Kasumi-1 (cell line): ENCODE measurements around the gene FAM193B.
A peak's percentile ranks its signal among the peaks of the same experiment; 100 is the strongest.
"Not testable (repeated sequence)": the region's sequence is repeated elsewhere in the genome, so short reads cannot be mapped to it uniquely, and the experiment has no call there.

ENCODE experiments used
- DNase-seq, 2 experiments: peaks; one replicate each; lab custom pipeline; 2025; lab: John Stamatoyannopoulos, UW

The FAM193B gene

DNA sequence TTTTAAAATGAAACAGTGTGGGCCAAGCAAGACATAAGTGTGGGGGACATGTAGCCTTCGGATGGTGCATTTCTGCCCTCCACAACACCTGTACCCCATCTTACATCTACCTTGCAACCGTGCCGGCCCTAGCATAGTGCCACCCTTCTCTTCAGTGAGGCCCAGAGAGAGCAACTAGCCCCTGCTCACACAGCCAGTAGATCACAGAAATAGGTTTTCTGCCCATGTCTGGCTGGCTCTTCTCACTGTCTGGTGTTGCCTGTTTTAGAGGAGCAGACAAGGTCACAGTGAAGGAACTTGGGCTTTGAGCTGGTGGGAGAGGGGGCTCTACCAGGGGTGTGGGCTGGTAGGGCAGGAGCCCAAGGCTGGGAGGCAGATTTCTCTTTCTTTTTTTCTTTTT lies 68.1 kb downstream of the FAM193B start:
- no peak for DNase-seq

- DNase-seq = not testable (repeated sequence)
Observed at GRCh38 chr5:177485753-177486152, 68.6 kb downstream of the FAM193B start.

- peak in 1 of 2 experiments; percentile 21 for DNase-seq
Observed at GRCh38 chr5:177484902-177485549, 69.3 kb downstream of the FAM193B start.

DNA sequence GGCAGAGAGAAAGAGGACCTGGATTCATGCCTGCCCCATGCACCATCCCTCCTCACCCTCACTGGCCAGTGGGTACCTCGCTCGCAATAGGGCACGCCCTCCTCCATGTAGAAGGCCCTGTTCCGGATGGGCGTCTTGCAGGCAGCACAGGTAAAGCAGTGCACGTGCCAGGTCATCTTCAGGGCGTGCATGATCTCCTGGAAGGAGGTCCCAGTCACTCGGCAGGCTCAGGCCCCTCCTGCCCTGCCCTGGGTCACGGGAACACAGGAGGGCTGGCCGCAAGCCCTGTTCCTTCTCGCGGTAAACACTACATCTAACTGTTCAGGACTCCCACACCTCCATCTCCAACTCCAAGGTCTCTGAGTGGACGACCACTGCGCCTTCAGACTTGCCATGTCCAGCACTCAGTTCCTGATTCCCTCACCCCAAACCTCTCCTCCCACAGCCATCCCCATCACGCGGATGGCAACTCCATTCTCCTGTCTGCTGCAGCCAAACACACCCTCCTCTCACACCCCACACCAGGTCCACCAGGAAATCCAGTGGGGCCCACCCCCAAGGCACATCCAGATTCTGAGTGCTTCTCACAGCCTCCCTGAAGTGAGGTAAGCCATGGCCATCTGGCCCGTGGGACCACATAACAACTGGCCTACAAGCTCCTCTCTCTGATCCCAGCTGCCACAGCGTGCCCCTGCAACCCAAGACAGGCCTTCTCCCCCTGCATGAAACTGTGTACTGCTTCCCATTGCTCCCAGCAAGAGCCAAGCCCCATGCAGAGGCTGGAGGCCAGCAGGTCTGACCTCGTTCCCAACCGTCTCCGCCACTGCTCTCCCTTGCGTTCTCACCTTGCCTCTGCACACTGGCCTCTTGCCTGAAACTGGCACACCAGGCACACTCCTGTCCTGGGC lies 70.1 kb downstream of the FAM193B start:
- no peak for DNase-seq

DNA sequence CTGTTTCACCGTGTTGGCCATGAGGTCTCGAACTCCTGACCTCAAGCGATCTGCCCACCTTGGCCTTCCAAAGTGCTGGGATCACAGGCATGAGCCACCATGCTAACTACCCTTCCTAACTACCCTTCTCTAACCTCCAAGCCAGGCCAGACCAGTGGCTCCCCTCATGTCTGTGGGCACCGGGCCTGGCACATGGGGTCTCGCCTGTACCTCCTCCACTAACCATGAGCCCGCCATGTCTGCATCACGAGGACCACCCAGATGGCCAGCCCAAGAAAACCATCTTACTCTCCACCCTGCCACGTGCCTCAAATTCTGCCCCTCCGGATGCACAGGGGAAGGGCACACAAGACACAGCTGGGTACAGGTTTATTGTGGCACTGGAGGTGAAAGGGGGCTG lies 71.3 kb downstream of the FAM193B start:
- DNase-seq = no peak

GRCh38 chr5:177482359-177482795 lies 72.0 kb downstream of the FAM193B start:
- DNase-seq = no peak

- DNase-seq = no peak
Observed at GRCh38 chr5:177479774-177480173, 74.6 kb downstream of the FAM193B start.

GRCh38 chr5:177478711-177479646 lies 75.4 kb downstream of the FAM193B start:
- DNase-seq = peak; percentile 82 to 87

GRCh38 chr5:177477701-177478477 lies 76.5 kb downstream of the FAM193B start:
- DNase-seq = no peak

DNA sequence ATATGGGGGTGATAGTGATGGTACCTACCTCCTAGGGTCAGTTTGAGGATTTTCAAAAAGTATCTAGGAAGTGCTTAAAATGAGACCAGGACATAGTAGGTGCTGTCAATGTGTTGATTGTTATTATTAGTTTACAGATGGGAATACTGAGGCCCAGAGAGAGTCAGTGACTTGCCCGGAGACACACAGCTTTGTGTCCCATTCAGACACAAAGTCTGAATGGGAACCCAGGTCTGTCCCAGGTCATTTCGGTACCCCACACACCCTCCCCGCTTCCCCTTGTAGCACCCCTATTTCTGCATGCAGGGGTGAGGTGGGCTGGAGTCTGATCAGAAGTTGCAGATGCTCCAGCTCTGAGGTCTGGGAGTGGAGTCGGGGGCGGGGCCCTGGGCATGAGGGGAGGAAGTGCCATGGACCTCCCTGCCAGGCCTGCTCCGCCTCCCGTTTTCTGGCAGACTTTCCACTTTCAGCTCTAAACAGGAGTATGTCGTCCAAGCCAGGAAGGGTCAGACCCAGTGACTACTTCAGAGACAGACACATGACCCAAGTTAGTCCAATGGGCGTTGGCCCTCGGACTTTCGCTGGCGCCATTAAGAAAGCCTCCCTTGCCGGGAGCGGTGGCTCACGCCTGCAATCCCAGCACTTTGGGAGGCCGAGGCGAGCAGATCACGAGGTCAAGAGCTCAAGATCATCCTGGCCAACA lies 77.7 kb downstream of the FAM193B start:
- no peak for DNase-seq

- DNase-seq = no peak
Observed at GRCh38 chr5:177475563-177476427, 78.6 kb downstream of the FAM193B start.

DNA sequence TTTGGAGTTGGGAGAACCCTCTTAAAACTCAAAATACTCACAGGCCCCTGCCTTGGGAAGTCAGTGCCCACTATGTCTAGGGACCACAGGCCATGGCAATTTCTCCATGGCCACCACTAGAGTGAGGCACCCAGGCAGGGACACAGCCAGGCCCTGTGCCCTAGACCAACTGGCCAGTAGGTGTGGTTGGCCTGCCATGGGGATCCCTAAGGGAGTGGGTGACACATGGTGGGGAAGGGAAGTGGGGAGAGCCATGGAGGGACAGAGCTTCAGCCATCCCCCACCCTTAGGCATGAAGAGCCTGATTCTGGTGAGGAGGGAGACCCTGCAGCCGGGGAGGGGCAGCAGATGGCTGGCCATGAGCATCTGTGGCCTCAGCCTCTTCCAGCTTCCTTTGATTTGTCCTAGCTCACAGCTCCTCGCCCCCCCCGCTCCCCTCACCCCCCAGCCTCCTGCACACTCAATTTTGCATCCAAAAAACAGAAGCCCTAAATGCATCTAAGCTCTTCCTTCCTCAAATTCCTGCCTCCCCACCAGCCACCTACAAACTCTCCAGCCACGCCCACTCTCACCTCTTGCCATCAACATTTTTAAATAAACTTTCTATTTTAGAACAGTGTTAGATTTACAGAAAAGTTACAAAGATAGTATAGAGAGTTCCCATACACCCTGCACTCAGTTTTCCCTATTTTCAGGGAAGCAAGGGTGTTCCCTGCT lies 79.4 kb downstream of the FAM193B start:
- DNase-seq = no peak

DNA sequence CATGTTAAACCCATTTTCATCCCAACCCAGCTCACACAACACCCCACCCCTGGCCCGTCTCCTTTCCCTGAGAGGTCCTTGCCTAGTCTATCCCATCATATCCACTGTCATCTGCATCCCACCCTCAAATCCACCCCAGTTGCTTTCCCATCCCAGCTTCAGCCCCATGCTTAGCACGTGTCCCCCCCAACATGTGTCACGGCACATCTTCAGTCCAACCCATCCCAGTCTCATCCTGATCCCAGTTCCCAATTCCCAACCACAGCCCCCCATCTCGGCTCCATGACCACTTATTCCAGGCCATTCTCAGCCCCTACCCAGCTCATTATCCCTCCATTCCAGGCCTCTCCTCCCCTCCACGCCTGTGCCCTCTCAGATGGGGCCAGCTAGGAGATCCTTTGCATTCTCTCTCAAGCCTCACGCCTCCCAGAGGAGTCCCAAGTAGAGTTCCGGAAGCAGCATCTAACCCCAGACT lies 80.3 kb downstream of the FAM193B start:
- no peak for DNase-seq

- DNase-seq = peak in 1 of 2 experiments; percentile 28
Observed at GRCh38 chr5:177473443-177474001, 80.8 kb downstream of the FAM193B start, which contains the start of gene DBN1. TSS of gene DBN1 (minus strand) at chr5:177473634. CDS start at chr5:177473521, 113 bp downstream.

GRCh38 chr5:177472460-177473442 lies 81.6 kb downstream of the FAM193B start:
- no peak for DNase-seq

DNA sequence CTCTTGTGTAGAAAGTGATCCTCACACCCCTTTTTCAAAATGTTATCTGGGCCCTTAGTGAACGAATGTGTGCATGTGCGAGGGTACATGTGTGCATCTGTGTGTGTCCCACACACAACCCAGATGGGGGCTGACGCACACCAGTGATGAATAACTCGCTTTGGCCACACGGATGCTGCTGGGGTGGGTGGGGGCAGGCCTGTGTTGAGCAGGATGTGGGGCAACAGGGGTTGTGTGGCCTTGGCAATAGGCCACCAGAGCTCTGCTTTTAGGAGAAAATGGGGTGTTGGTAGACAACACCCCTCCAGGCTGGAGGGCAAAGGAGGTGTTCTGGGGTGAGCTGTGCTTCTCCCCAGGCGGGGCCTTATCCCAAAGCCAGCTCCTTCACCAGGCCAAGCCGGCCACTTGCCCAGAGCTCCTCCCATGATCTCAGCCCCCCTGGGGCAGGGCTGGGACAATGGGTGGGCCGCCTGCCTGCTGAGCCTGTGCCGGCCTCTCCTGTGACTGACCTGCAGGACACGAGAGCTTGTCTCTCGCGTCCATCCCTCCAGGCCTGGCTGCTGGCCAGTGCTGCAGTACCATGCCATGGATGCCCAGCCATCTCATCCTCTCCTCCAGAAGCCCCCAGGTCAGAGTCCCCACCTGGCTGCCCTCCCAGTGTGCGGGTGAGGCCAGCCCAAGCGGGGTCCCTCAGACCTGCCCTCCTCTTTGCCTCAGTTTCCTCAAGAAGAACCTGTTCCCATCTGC lies 82.6 kb downstream of the FAM193B start:
- DNase-seq = no peak
